Measurements from ENCODE around the gene RNF8. TPM values are rescaled to one million over a fixed set of nuclear protein-coding genes. Genes with fewer than 3 reads are reported as not detected.
"Not testable (repeated sequence)": the region's sequence is repeated elsewhere in the genome, so short reads cannot be mapped to it uniquely, and the experiment has no call there.

Gene RNF8
- total RNA-seq, 2 donors from 2014 or later = 38.2 to 51.1 TPM

- H3K9me3 ChIP-seq (ENCODE audit: control insufficient read depth, low read length) = no peaks in the 10 kb centered on the region
- Mint-ChIP-seq H3K4me1 (peaks cover 15% of the 10 kb centered on the region), H3K9me3 (peaks cover 1% of the 10 kb centered on the region), H3K27ac (no peak overlapping the region), H3K4me3 (no peak overlapping the region), H3K36me3 (ENCODE audit: low read depth) (peaks cover 15% of the 10 kb centered on the region), H3K27me3 (ENCODE audit: insufficient read depth) (no peaks in the 10 kb centered on the region)
- no peak overlapping the region for H3K9ac ChIP-seq (ENCODE audit: extremely low read depth, low read length, poor library complexity, severe bottlenecking)
- H3K4me3 ChIP-seq (ENCODE audit: low read length) = no peak overlapping the region
- H3K27me3 ChIP-seq (ENCODE audit: control insufficient read depth, insufficient read depth, low read length, poor library complexity, severe bottlenecking) = no peaks in the 10 kb centered on the region
- no peak for TF ChIP-seq CTCF (conservative IDR thresholded peaks at IDR 0.05)
- WGBS, 2 experiments (ENCODE audit: insufficient coverage in 1 of 2, insufficient read length in 1 of 2) = 63 to 64% methylated on average over 3 of the region's 3 CpGs
- H3K4me1 ChIP-seq (ENCODE audit: control insufficient read depth, insufficient read depth, low read length) = peaks cover 14% of the 10 kb centered on the region
- peaks cover 44% of the 10 kb centered on the region for H3K36me3 ChIP-seq (ENCODE audit: control insufficient read depth, insufficient read depth, low read length)
- no peak overlapping the region for H3K27ac ChIP-seq (ENCODE audit: low read depth, low read length)
- peak; percentile 7 for DNase-seq
These were observed 30.2 kb upstream of the RNF8 start for GRCh38 chr6:37323580-37323979.

- Mint-ChIP-seq H3K9me3 (peaks cover 1% of the 10 kb centered on the region), H3K27me3 (ENCODE audit: insufficient read depth) (no peaks in the 10 kb centered on the region), H3K4me3 (no peak overlapping the region), H3K4me1 (peaks cover 15% of the 10 kb centered on the region), H3K36me3 (ENCODE audit: low read depth) (peaks cover 18% of the 10 kb centered on the region), H3K27ac (no peak overlapping the region)
- no peaks in the 10 kb centered on the region for H3K27me3 ChIP-seq (ENCODE audit: control insufficient read depth, insufficient read depth, low read length, poor library complexity, severe bottlenecking)
- no peak overlapping the region for H3K4me3 ChIP-seq (ENCODE audit: low read length)
- H3K9me3 ChIP-seq (ENCODE audit: control insufficient read depth, low read length) = no peaks in the 10 kb centered on the region
- H3K36me3 ChIP-seq (ENCODE audit: control insufficient read depth, insufficient read depth, low read length) = peaks cover 48% of the 10 kb centered on the region
- H3K4me1 ChIP-seq (ENCODE audit: control insufficient read depth, insufficient read depth, low read length) = peaks cover 14% of the 10 kb centered on the region
- WGBS, 2 experiments (ENCODE audit: insufficient coverage in 1 of 2, insufficient read length in 1 of 2) = 68 to 88% methylated on average over 3 to 4 of the region's 4 CpGs
- H3K27ac ChIP-seq (ENCODE audit: low read depth, low read length) = no peak overlapping the region
- no peak for TF ChIP-seq CTCF (conservative IDR thresholded peaks at IDR 0.05)
- H3K9ac ChIP-seq (ENCODE audit: extremely low read depth, low read length, poor library complexity, severe bottlenecking) = no peak overlapping the region
- DNase-seq = no peak
These were observed 29.4 kb upstream of the RNF8 start for GRCh38 chr6:37324131-37325033.

GRCh38 chr6:37330345-37330744 lies 23.4 kb upstream of the RNF8 start:
- H3K36me3 Mint-ChIP-seq (ENCODE audit: low read depth) = peaks cover 39% of the 10 kb centered on the region
- WGBS, 2 experiments (ENCODE audit: insufficient coverage in 1 of 2, insufficient read length in 1 of 2) = 86 to 92% methylated on average over 9 to 10 of the region's 10 CpGs

More at GRCh38 chr6:37330345-37330744, 23.4 kb upstream of the RNF8 start:
- not testable (repeated sequence) for H3K4me1 ChIP-seq (ENCODE audit: control insufficient read depth, insufficient read depth, low read length); H3K9ac ChIP-seq (ENCODE audit: extremely low read depth, low read length, poor library complexity, severe bottlenecking); H3K27me3 Mint-ChIP-seq (ENCODE audit: insufficient read depth); H3K4me1 Mint-ChIP-seq; H3K4me3 ChIP-seq (ENCODE audit: low read length); H3K4me3 Mint-ChIP-seq; H3K27ac Mint-ChIP-seq; DNase-seq; H3K9me3 Mint-ChIP-seq; H3K27me3 ChIP-seq (ENCODE audit: control insufficient read depth, insufficient read depth, low read length, poor library complexity, severe bottlenecking); H3K27ac ChIP-seq (ENCODE audit: low read depth, low read length); H3K9me3 ChIP-seq (ENCODE audit: control insufficient read depth, low read length)
- H3K36me3 ChIP-seq (ENCODE audit: control insufficient read depth, insufficient read depth, low read length) = peaks cover 47% of the 10 kb centered on the region
